Esophagus mucosa (tissue), 1 donor: Measurements from ENCODE around the gene ATG7. TPM values are rescaled to one million over a fixed set of nuclear protein-coding genes. Genes with fewer than 3 reads are reported as not detected.
A peak's percentile ranks its signal among the peaks of the same experiment; 100 is the strongest.
"Not testable (repeated sequence)": the region's sequence is repeated elsewhere in the genome, so short reads cannot be mapped to it uniquely, and the experiment has no call there.

ENCODE experiments used
- ATAC-seq: fragments of 200-7000 bp; cut with Tn5 transposase; one replicate; pipeline ENCODE4 v1.9.1; 2020
- total RNA-seq: library from RNA; stranded (reverse); gene quantifications from one replicate; pipeline ENCODE4 v1.2.4, GENCODE V29; 2023
- donor health status: DM: yes; HTN: yes; CAD: no.

Gene ATG7
- total RNA-seq, 1 donor from 2014 or later: 30.0 TPM

- no peak for ATAC-seq
Observed at GRCh38 chr3:11437506-11437905, 165.3 kb downstream of the ATG7 start.

GRCh38 chr3:11438646-11439045, 166.4 kb downstream of the ATG7 start:
- ATAC-seq: no peak

GRCh38 chr3:11441346-11441745, 169.1 kb downstream of the ATG7 start:
- ATAC-seq: not testable (repeated sequence)

- ATAC-seq: no peak
Observed at GRCh38 chr3:11444404-11444803, 172.2 kb downstream of the ATG7 start.

- not testable (repeated sequence) for ATAC-seq
Observed at GRCh38 chr3:11445193-11445592, 173.0 kb downstream of the ATG7 start.

GRCh38 chr3:11445883-11446282, 173.7 kb downstream of the ATG7 start:
- ATAC-seq: no peak

- no peak for ATAC-seq
Observed at GRCh38 chr3:11447584-11448200, 175.5 kb downstream of the ATG7 start.

- ATAC-seq: no peak
Observed at GRCh38 chr3:11450015-11450414, 177.8 kb downstream of the ATG7 start.

- no peak for ATAC-seq
Observed at GRCh38 chr3:11452312-11452711, 180.1 kb downstream of the ATG7 start.

- no peak for ATAC-seq
Observed at GRCh38 chr3:11452885-11453847, 181.0 kb downstream of the ATG7 start.

- no peak for ATAC-seq
Observed at GRCh38 chr3:11455956-11456355, 183.8 kb downstream of the ATG7 start.

- ATAC-seq: no peak
Observed at GRCh38 chr3:11457135-11457534, 184.9 kb downstream of the ATG7 start.

GRCh38 chr3:11459186-11459824, 187.1 kb downstream of the ATG7 start:
- ATAC-seq: no peak

GRCh38 chr3:11461226-11461625, 189.0 kb downstream of the ATG7 start:
- no peak for ATAC-seq

GRCh38 chr3:11462673-11463072, 190.5 kb downstream of the ATG7 start:
- not testable (repeated sequence) for ATAC-seq

GRCh38 chr3:11463591-11463990, 191.4 kb downstream of the ATG7 start:
- ATAC-seq: no peak

- ATAC-seq: no peak
Observed at GRCh38 chr3:11464356-11464755, 192.2 kb downstream of the ATG7 start.

- peak; percentile 44 for ATAC-seq
Observed at GRCh38 chr3:11465744-11466616, 193.8 kb downstream of the ATG7 start.

GRCh38 chr3:11467875-11468274, 195.7 kb downstream of the ATG7 start:
- peak; percentile 50 for ATAC-seq

- peak; percentile 48 for ATAC-seq
Observed at GRCh38 chr3:11470031-11470853, 198.0 kb downstream of the ATG7 start.

- no peak for ATAC-seq
Observed at GRCh38 chr3:11475324-11475723, 203.1 kb downstream of the ATG7 start.
